ENCODE results near the gene CCDC88B. TPM values are rescaled to one million over a fixed set of nuclear protein-coding genes. Genes with fewer than 3 reads are reported as not detected.
A peak's percentile ranks its signal among the peaks of the same experiment; 100 is the strongest.

CCDC88B gene
- total and polyA plus RNA-seq, 9 of the 15 experiments (the other 6 are each of a cell fraction or from before 2014, with no cell fraction given) = 0.13 to 18.1 (median 7.9) TPM

DNA sequence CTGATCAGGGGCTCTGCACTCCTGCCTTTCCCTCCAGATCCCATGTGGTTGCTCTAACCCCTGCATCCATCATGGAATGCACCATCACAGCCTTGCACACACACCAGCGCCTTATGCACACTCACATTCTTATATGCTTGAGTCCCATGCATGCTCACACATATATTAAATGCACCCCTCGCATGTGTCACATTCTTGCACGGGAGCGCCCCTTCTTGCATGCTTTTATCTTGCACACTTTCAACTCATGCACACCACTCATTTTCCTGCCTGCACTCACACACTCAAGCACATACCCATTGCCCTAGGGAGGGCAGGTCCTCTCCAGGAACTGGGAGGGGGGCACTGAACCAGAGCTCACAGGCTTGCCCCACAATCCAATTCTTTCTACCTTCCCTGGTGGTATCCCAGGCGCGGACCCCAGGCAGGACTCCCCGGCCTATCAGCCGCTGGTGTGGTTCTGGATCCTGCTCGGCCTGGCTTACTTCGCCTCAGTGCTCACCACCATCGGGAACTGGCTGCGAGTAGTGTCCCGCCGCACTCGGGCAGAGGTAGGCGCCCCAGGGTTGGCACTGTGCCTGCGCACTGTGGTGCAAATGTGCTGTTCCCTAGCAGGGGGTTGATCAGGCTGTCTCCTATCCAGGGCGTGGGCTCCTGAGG is 42.2 kb upstream of the CCDC88B start:
- no peak for ATAC-seq
- ChIA-PET POLR2A (no interaction called here), CTCF (ENCODE audit: low intra/inter-chr PET ratio) (no interaction called here)
- H2AFZ ChIP-seq (ENCODE audit: low read depth, low read length) = no peak overlapping the region
- H3K9me3 ChIP-seq (replicated peaks; ENCODE audit: control insufficient read depth, insufficient read depth, low read depth, low read length) = no peaks in the 10 kb centered on the region
- H3K79me2 ChIP-seq (ENCODE audit: control insufficient read depth, insufficient read depth, low read length) = no peaks in the 10 kb centered on the region
- H3K9ac ChIP-seq (ENCODE audit: insufficient read depth in 1 of 2, low read depth in 2 of 2, low read length in 2 of 2) = no peak overlapping the region
- no peaks in the 10 kb centered on the region; the same call in 1 of the 2 replicates for H4K20me1 ChIP-seq (replicated peaks; ENCODE audit: control insufficient read depth, insufficient read depth, low read length)
- no peak overlapping the region for H3K4me2 ChIP-seq (ENCODE audit: insufficient read depth, low read length)
- in situ Hi-C loops (cut with MboI) (no loop called here), intact Hi-C loops (cut with micrococcal nuclease) (no loop called here)
- H3K27ac ChIP-seq (ENCODE audit: extremely low read depth, low read depth, low read length) = no peak overlapping the region
- no TSS peak for BruUV-seq (replicated peaks)
- no peaks in the 10 kb centered on the region for H3K36me3 ChIP-seq (ENCODE audit: control insufficient read depth, insufficient read depth, low read length)
- DNase-seq (ENCODE audit: extremely low read depth in 1 of 4, low spot score in 3 of 4) = no peak
- H3K4me3 ChIP-seq = no peak overlapping the region
- TF ChIP-seq NFIC (IDR thresholded peaks at IDR 0.05) (0 out of 2 replicates have a peak, but pooled peaks have one; percentile 10), ZNF282 (CRISPR knock-in tag; IDR thresholded peaks at IDR 0.05) (no peak), GATAD2B (IDR thresholded peaks at IDR 0.05; ENCODE audit: borderline replicate concordance) (no peak)
- 36% methylated on average over 18 of the region's 18 CpGs for WGBS (ENCODE audit: insufficient coverage, low coverage, missing lambda C conversion rate)
- no peaks in the 10 kb centered on the region for H3K9me1 ChIP-seq (ENCODE audit: control insufficient read depth, insufficient read depth, low read length)
- H3K4me1 ChIP-seq (replicated peaks in 1 of 2; ENCODE audit: control insufficient read depth in 2 of 2, insufficient read depth in 2 of 2, low read length in 2 of 2) = peaks cover 3 to 38% of the 10 kb centered on the region in 2 experiments; a peak in 4 of 5 replicates
- FAIRE-seq = no peak
- H3K27me3 ChIP-seq (ENCODE audit: control insufficient read depth in 2 of 2, insufficient read depth in 2 of 2, low read length in 2 of 2) = peaks cover 42 to 49% of the 10 kb centered on the region in 2 experiments

DNA sequence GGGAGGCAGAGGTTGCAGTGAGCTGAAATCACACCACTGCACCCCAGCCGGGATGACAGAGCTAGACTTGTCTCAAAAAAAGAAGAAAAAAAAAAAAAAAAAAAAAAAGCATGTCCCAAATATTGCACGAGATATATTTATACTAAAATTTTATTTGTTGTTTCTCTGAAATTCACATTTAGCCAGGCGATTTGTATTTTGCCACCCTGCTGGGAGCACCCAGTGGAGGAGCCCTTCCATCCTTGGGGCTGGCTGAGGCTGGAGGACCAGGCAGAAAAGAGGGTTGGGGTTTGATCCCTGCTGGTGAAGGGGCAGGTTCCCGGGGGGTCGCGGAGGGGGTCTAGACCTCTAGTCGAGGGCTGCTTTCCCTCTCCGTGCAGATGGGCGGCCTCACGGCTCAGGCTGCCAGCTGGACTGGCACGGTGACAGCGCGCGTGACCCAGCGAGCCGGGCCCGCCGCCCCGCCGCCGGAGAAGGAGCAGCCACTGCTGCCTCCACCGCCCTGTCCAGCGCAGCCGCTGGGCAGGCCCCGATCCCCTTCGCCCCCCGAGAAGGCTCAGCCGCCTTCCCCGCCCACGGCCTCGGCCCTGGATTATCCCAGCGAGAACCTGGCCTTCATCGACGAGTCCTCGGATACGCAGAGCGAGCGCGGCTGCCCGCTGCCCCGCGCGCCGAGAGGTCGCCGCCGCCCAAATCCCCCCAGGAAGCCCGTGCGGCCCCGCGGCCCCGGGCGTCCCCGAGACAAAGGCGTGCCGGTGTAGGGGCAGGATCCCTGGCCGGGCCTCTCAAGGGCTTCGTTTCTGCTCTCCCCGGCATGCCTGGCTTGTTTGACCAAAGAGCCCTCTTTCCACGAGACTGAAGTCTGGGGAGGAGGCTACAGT is 40.8 kb upstream of the CCDC88B start:
- DNase-seq (ENCODE audit: extremely low read depth in 1 of 4, low spot score in 3 of 4) (no peak), FAIRE-seq (no peak), ATAC-seq (no peak)
- Histone ChIP-seq H3K9ac (ENCODE audit: insufficient read depth in 1 of 2, low read depth in 2 of 2, low read length in 2 of 2) (no peak overlapping the region), H2AFZ (ENCODE audit: low read depth, low read length) (no peak overlapping the region), H3K27me3 (ENCODE audit: control insufficient read depth in 2 of 2, insufficient read depth in 2 of 2, low read length in 2 of 2) (peaks cover 34 to 36% of the 10 kb centered on the region in 2 experiments), H3K27ac (ENCODE audit: extremely low read depth, low read depth, low read length) (no peak overlapping the region), H3K4me1 (replicated peaks in 1 of 2; ENCODE audit: control insufficient read depth in 2 of 2, insufficient read depth in 2 of 2, low read length in 2 of 2) (peaks cover 15 to 48% of the 10 kb centered on the region in 2 experiments), H3K4me3 (no peak overlapping the region), H3K36me3 (ENCODE audit: control insufficient read depth, insufficient read depth, low read length) (no peaks in the 10 kb centered on the region), H3K79me2 (ENCODE audit: control insufficient read depth, insufficient read depth, low read length) (no peaks in the 10 kb centered on the region), H3K4me2 (ENCODE audit: insufficient read depth, low read length) (no peak overlapping the region), H4K20me1 (replicated peaks; ENCODE audit: control insufficient read depth, insufficient read depth, low read length) (no peaks in the 10 kb centered on the region; the same call in 1 of the 2 replicates), H3K9me1 (ENCODE audit: control insufficient read depth, insufficient read depth, low read length) (no peaks in the 10 kb centered on the region), H3K9me3 (replicated peaks; ENCODE audit: control insufficient read depth, insufficient read depth, low read depth, low read length) (no peaks in the 10 kb centered on the region)
- ChIA-PET CTCF (ENCODE audit: low intra/inter-chr PET ratio) (no interaction called here), POLR2A (interaction anchor here (0.7 kb wide), 1 partner anchor 103 kb away, joined by 3 read pairs; no protein-coding TSS in a partner anchor)
- in situ Hi-C loops (cut with MboI) = no loop called here
- no TSS peak for BruUV-seq (replicated peaks)
- intact Hi-C loops (cut with micrococcal nuclease) = no loop called here
- TF ChIP-seq, protein P1, sequence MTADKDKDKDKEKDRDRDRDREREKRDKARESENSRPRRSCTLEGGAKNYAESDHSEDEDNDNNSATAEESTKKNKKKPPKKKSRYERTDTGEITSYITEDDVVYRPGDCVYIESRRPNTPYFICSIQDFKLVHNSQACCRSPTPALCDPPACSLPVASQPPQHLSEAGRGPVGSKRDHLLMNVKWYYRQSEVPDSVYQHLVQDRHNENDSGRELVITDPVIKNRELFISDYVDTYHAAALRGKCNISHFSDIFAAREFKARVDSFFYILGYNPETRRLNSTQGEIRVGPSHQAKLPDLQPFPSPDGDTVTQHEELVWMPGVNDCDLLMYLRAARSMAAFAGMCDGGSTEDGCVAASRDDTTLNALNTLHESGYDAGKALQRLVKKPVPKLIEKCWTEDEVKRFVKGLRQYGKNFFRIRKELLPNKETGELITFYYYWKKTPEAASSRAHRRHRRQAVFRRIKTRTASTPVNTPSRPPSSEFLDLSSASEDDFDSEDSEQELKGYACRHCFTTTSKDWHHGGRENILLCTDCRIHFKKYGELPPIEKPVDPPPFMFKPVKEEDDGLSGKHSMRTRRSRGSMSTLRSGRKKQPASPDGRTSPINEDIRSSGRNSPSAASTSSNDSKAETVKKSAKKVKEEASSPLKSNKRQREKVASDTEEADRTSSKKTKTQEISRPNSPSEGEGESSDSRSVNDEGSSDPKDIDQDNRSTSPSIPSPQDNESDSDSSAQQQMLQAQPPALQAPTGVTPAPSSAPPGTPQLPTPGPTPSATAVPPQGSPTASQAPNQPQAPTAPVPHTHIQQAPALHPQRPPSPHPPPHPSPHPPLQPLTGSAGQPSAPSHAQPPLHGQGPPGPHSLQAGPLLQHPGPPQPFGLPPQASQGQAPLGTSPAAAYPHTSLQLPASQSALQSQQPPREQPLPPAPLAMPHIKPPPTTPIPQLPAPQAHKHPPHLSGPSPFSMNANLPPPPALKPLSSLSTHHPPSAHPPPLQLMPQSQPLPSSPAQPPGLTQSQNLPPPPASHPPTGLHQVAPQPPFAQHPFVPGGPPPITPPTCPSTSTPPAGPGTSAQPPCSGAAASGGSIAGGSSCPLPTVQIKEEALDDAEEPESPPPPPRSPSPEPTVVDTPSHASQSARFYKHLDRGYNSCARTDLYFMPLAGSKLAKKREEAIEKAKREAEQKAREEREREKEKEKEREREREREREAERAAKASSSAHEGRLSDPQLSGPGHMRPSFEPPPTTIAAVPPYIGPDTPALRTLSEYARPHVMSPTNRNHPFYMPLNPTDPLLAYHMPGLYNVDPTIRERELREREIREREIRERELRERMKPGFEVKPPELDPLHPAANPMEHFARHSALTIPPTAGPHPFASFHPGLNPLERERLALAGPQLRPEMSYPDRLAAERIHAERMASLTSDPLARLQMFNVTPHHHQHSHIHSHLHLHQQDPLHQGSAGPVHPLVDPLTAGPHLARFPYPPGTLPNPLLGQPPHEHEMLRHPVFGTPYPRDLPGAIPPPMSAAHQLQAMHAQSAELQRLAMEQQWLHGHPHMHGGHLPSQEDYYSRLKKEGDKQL (CRISPR knock-in tag; IDR thresholded peaks at IDR 0.05; ENCODE audit: borderline replicate concordance) = no peak
- TF ChIP-seq ZNF586 (CRISPR knock-in tag; conservative IDR thresholded peaks at IDR 0.05) (no peak), MAFF (IDR thresholded peaks at IDR 0.05; ENCODE audit: low read length) (no peak), MCM7 (IDR thresholded peaks at IDR 0.05) (no peak), RCOR1 (IDR thresholded peaks at IDR 0.05; ENCODE audit: borderline replicate concordance in 1 of 2, low read depth in 2 of 2, low read length in 2 of 2) (no peak)
- WGBS (ENCODE audit: insufficient coverage, low coverage, missing lambda C conversion rate) = 56% methylated on average over 21 of the region's 60 CpGs
